BLaER1 (cell line): Measurements from ENCODE around the gene PLEK.
A peak's percentile ranks its signal among the peaks of the same experiment; 100 is the strongest.
"Not testable (repeated sequence)": the region's sequence is repeated elsewhere in the genome, so short reads cannot be mapped to it uniquely, and the experiment has no call there.

Experiments used
- H3K27ac ChIP-seq: shearing (Covaris generic); formaldehyde crosslinking; 2 replicates; pipeline ENCODE4 v1.8.1; 2022
- H3K27me3 ChIP-seq: shearing (Covaris generic); formaldehyde crosslinking; 2 replicates; pipeline ENCODE4 v1.8.1; 2022
- H3K36me3 ChIP-seq: shearing (Covaris generic); formaldehyde crosslinking; 2 replicates; pipeline ENCODE4 v1.8.1; 2022
- H3K4me1 ChIP-seq: shearing (Covaris generic); formaldehyde crosslinking; 2 replicates; pipeline ENCODE4 v1.8.1; 2022
- H3K4me2 ChIP-seq: shearing (Covaris generic); formaldehyde crosslinking; 2 replicates; pipeline ENCODE4 v1.8.1; 2022
- H3K4me3 ChIP-seq: shearing (Covaris generic); formaldehyde crosslinking; 2 replicates; pipeline ENCODE4 v1.8.1; 2022
- H3K9ac ChIP-seq: shearing (Covaris generic); formaldehyde crosslinking; 2 replicates; pipeline ENCODE4 v1.8.1; 2022
- H3K9me3 ChIP-seq: shearing (Covaris generic); formaldehyde crosslinking; 2 replicates; pipeline ENCODE4 v1.8.1; 2022
- H4K20me1 ChIP-seq: shearing (Covaris generic); formaldehyde crosslinking; 2 replicates; pipeline ENCODE4 v1.8.1; 2022
- Cebpa-rat ChIP-seq: shearing (Covaris generic); IDR thresholded peaks from 2 replicates; pipeline ENCODE4 v1.8.1; 2022

Gene PLEK

GRCh38 chr2:68390586-68390985, 25.5 kb downstream of the PLEK start:
- Histone ChIP-seq H3K4me2 (peak overlapping the region; percentile 76), H3K4me1 (peaks cover 96% of the 10 kb centered on the region), H3K9me3 (0 out of 2 replicates have a peak, but pooled peaks cover 1% of the 10 kb centered on the region), H3K36me3 (peaks cover 55% of the 10 kb centered on the region), H3K9ac (no peak overlapping the region), H3K27me3 (no peaks in the 10 kb centered on the region), H3K27ac (0 out of 2 replicates have a peak overlapping the region, but pooled peaks have one; percentile 82), H3K4me3 (peak overlapping the region; percentile 42; the same call in 1 of the 2 replicates), H4K20me1 (no peaks in the 10 kb centered on the region)
- TF ChIP-seq Cebpa-rat, result no peak

- Histone ChIP-seq H3K36me3 (peaks cover 61% of the 10 kb centered on the region), H3K27ac (peak overlapping the region; percentile 58; the same call in 1 of the 2 replicates), H3K9me3 (0 out of 2 replicates have a peak, but pooled peaks cover 6% of the 10 kb centered on the region), H3K4me1 (peaks cover 92% of the 10 kb centered on the region), H4K20me1 (no peaks in the 10 kb centered on the region), H3K27me3 (no peaks in the 10 kb centered on the region), H3K4me2 (peak overlapping the region; percentile 76), H3K4me3 (peak overlapping the region; percentile 10; the same call in 1 of the 2 replicates), H3K9ac (no peak overlapping the region)
- TF ChIP-seq Cebpa-rat, result no peak
Measured at GRCh38 chr2:68391099-68391498, 26.0 kb downstream of the PLEK start.

- Histone ChIP-seq H3K4me1 (peaks cover 90% of the 10 kb centered on the region), H3K9ac (no peak overlapping the region), H3K27me3 (no peaks in the 10 kb centered on the region), H3K27ac (peak overlapping the region; percentile 58; the same call in 1 of the 2 replicates), H3K4me2 (peak overlapping the region; percentile 76), H3K9me3 (peaks cover 13% of the 10 kb centered on the region), H4K20me1 (no peaks in the 10 kb centered on the region), H3K4me3 (no peak overlapping the region), H3K36me3 (peaks cover 68% of the 10 kb centered on the region)
- TF ChIP-seq Cebpa-rat, result no peak
Measured at GRCh38 chr2:68391869-68392268, 26.8 kb downstream of the PLEK start.

- Histone ChIP-seq H3K4me1 (peaks cover 48% of the 10 kb centered on the region), H4K20me1 (no peaks in the 10 kb centered on the region), H3K4me2 (no peak overlapping the region), H3K4me3 (no peak overlapping the region), H3K9me3 (peaks cover 48% of the 10 kb centered on the region), H3K27ac (peak overlapping the region; percentile 22; the same call in 1 of the 2 replicates), H3K9ac (no peak overlapping the region), H3K36me3 (peaks cover 68% of the 10 kb centered on the region), H3K27me3 (no peaks in the 10 kb centered on the region)
- no peak for TF ChIP-seq Cebpa-rat
Measured at GRCh38 chr2:68396093-68396492, 31.0 kb downstream of the PLEK start.

GRCh38 chr2:68397704-68398263, 32.7 kb downstream of the PLEK start:
- H3K27me3 ChIP-seq, H3K4me2 ChIP-seq, H3K9ac ChIP-seq, H3K27ac ChIP-seq, H4K20me1 ChIP-seq, H3K4me3 ChIP-seq: not testable (repeated sequence)
- H3K4me1 ChIP-seq, result peaks cover 34% of the 10 kb centered on the region
- peaks cover 48% of the 10 kb centered on the region for H3K9me3 ChIP-seq
- peaks cover 59% of the 10 kb centered on the region for H3K36me3 ChIP-seq

GRCh38 chr2:68403199-68403644, 38.1 kb downstream of the PLEK start:
- H3K9me3 ChIP-seq, result peaks cover 54% of the 10 kb centered on the region
- H3K4me3 ChIP-seq, result no peak overlapping the region
- H3K27ac ChIP-seq, result peak overlapping the region; percentile 49
- H4K20me1 ChIP-seq, result no peaks in the 10 kb centered on the region
- peaks cover 10% of the 10 kb centered on the region; the same call in 1 of the 2 replicates for H3K36me3 ChIP-seq
- H3K9ac ChIP-seq, result 0 out of 2 replicates have a peak overlapping the region, but pooled peaks have one; percentile 19
- H3K4me1 ChIP-seq, result peaks cover 26% of the 10 kb centered on the region
- no peaks in the 10 kb centered on the region for H3K27me3 ChIP-seq
- TF ChIP-seq Cebpa-rat, result no peak
- peak overlapping the region; percentile 61 for H3K4me2 ChIP-seq

GRCh38 chr2:68404164-68404563, 39.1 kb downstream of the PLEK start:
- no peak for TF ChIP-seq Cebpa-rat
- Histone ChIP-seq H3K27me3 (no peaks in the 10 kb centered on the region), H4K20me1 (no peaks in the 10 kb centered on the region), H3K9ac (no peak overlapping the region), H3K4me3 (no peak overlapping the region), H3K36me3 (peaks cover 9% of the 10 kb centered on the region; the same call in 1 of the 2 replicates), H3K4me1 (peaks cover 30% of the 10 kb centered on the region), H3K27ac (0 out of 2 replicates have a peak overlapping the region, but pooled peaks have one; percentile 49), H3K9me3 (peaks cover 55% of the 10 kb centered on the region), H3K4me2 (peak overlapping the region; percentile 61)

- H3K4me3 ChIP-seq, result no peak overlapping the region
- peaks cover 49% of the 10 kb centered on the region for H3K9me3 ChIP-seq
- no peak overlapping the region for H3K4me2 ChIP-seq
Measured at GRCh38 chr2:68404893-68405799, 40.1 kb downstream of the PLEK start.

GRCh38 chr2:68411397-68412126, 46.5 kb downstream of the PLEK start:
- Histone ChIP-seq H3K4me2 (peak overlapping the region; percentile 76), H4K20me1 (no peaks in the 10 kb centered on the region), H3K4me1 (peaks cover 61% of the 10 kb centered on the region), H3K4me3 (peak overlapping the region; percentile 25; the same call in 1 of the 2 replicates), H3K9ac (peak overlapping the region; percentile 73), H3K27me3 (no peaks in the 10 kb centered on the region), H3K36me3 (no peaks in the 10 kb centered on the region), H3K27ac (peak overlapping the region; percentile 81), H3K9me3 (peaks cover 28% of the 10 kb centered on the region)
- TF ChIP-seq Cebpa-rat, result 0 out of 2 replicates have a peak, but pooled peaks have one; percentile 42

More at GRCh38 chr2:68404893-68405799, 40.1 kb downstream of the PLEK start:
- no peak for TF ChIP-seq Cebpa-rat
- Histone ChIP-seq H4K20me1 (no peaks in the 10 kb centered on the region), H3K27ac (no peak overlapping the region), H3K9ac (no peak overlapping the region), H3K36me3 (peaks cover 5% of the 10 kb centered on the region; the same call in 1 of the 2 replicates), H3K27me3 (no peaks in the 10 kb centered on the region), H3K4me1 (peaks cover 40% of the 10 kb centered on the region)
